Bronchial epithelial cell (primary cell): Measurements from ENCODE around the gene RMP24. TPM values are rescaled to one million over a fixed set of nuclear protein-coding genes. Genes with fewer than 3 reads are reported as not detected.
"Not testable (repeated sequence)": the region's sequence is repeated elsewhere in the genome, so short reads cannot be mapped to it uniquely, and the experiment has no call there.

Experiments
- DNase-seq: peaks from one replicate; pipeline ENCODE4 v3.0.0-alpha.2; 2010; ENCODE audit warnings: low read depth
- FAIRE-seq: peaks from 2 replicates; lab custom pipeline; 2011; peaks lifted over from hg19 to GRCh38; lab: Jason Lieb, UNC
- H3K27me3 ChIP-seq: 2 replicates; pipeline ENCODE4 v1.5.1; 2011; ENCODE audit warnings: low read length; ENCODE audit not compliant: control insufficient read depth, insufficient read depth
- H3K36me3 ChIP-seq: 2 replicates; pipeline ENCODE4 v1.5.1; 2011; ENCODE audit warnings: low read length; ENCODE audit not compliant: control insufficient read depth, insufficient read depth
- H3K4me3 ChIP-seq: 2 replicates; pipeline ENCODE4 v1.5.1; 2011; ENCODE audit warnings: mild to moderate bottlenecking, low read depth, low read length, control low read depth
- CTCF ChIP-seq: IDR thresholded peaks from 2 replicates; pipeline ENCODE4 v1.5.1; 2011; ENCODE audit warnings: mild to moderate bottlenecking, moderate library complexity, low read length, control low read depth, inconsistent platforms; ENCODE audit not compliant: insufficient read depth, severe bottlenecking
- total RNA-seq: library from RNA; depleted of rRNA; stranded (reverse); fragments of >200 nt; gene quantifications from 2 replicates; pipeline ENCODE4 v1.2.1, GENCODE V29; 2014

Gene RMP24

GRCh38 chr18:36017232-36017631 lies 44.8 kb downstream of the RMP24 start:
- Histone ChIP-seq H3K36me3 (peaks cover 1% of the 10 kb centered on the region), H3K27me3 (no peaks in the 10 kb centered on the region), H3K4me3 (no peak overlapping the region)
- no peak for TF ChIP-seq CTCF
- DNase-seq (no peak), FAIRE-seq (no peak)

- Histone ChIP-seq H3K36me3 (peaks cover 1% of the 10 kb centered on the region), H3K4me3 (no peak overlapping the region), H3K27me3 (no peaks in the 10 kb centered on the region)
- TF ChIP-seq CTCF = no peak
- FAIRE-seq (no peak), DNase-seq (no peak)
Observed at GRCh38 chr18:36020174-36020711, 47.8 kb downstream of the RMP24 start.

GRCh38 chr18:36023336-36023735 lies 50.9 kb downstream of the RMP24 start:
- H3K4me3 ChIP-seq = no peak overlapping the region
- no peak for TF ChIP-seq CTCF
- FAIRE-seq (no peak), DNase-seq (no peak)
- H3K27me3 ChIP-seq = no peaks in the 10 kb centered on the region
- H3K36me3 ChIP-seq = no peaks in the 10 kb centered on the region

- not testable (repeated sequence) for FAIRE-seq, H3K36me3 ChIP-seq
Observed at GRCh38 chr18:36024241-36024640, 51.8 kb downstream of the RMP24 start.

GRCh38 chr18:36025025-36025424 lies 52.5 kb downstream of the RMP24 start:
- H3K27me3 ChIP-seq = no peaks in the 10 kb centered on the region
- H3K4me3 ChIP-seq = no peak overlapping the region
- no peaks in the 10 kb centered on the region for H3K36me3 ChIP-seq
- DNase-seq (no peak), FAIRE-seq (no peak)
- TF ChIP-seq CTCF = no peak

More at GRCh38 chr18:36024241-36024640, 51.8 kb downstream of the RMP24 start:
- H3K27me3 ChIP-seq, H3K4me3 ChIP-seq, DNase-seq: not testable (repeated sequence)

GRCh38 chr18:36028859-36029258 lies 56.4 kb downstream of the RMP24 start:
- no peaks in the 10 kb centered on the region for H3K27me3 ChIP-seq
- DNase-seq (no peak), FAIRE-seq (no peak)
- no peak overlapping the region for H3K4me3 ChIP-seq
- H3K36me3 ChIP-seq = no peaks in the 10 kb centered on the region
- no peak for TF ChIP-seq CTCF

Other genes with a start within 250 kb of the RMP24 start
- 77.1 and 82.6 TPM in 2 replicates for gene RPRD1A, start 94.9 kb downstream of the RMP24 start, total RNA-seq
- 152 and 218 TPM in 2 replicates for gene SLC39A6, start 156.7 kb downstream of the RMP24 start, total RNA-seq
- 72.9 and 89.4 TPM in 2 replicates for gene ELP2, start 157.2 kb downstream of the RMP24 start, total RNA-seq
- gene MOCOS, start 214.8 kb downstream of the RMP24 start, total RNA-seq = 24.5 and 37.0 TPM in 2 replicates